SKM-1 treated with dmso at 0.1 percent for 144 hours (cell line): ENCODE measurements around the gene TMEM51.

Source experiments
- DNase-seq: peaks from one replicate; lab custom pipeline; 2025; ENCODE audit not compliant: unreplicated experiment; lab: John Stamatoyannopoulos, UW

Gene TMEM51

DNA sequence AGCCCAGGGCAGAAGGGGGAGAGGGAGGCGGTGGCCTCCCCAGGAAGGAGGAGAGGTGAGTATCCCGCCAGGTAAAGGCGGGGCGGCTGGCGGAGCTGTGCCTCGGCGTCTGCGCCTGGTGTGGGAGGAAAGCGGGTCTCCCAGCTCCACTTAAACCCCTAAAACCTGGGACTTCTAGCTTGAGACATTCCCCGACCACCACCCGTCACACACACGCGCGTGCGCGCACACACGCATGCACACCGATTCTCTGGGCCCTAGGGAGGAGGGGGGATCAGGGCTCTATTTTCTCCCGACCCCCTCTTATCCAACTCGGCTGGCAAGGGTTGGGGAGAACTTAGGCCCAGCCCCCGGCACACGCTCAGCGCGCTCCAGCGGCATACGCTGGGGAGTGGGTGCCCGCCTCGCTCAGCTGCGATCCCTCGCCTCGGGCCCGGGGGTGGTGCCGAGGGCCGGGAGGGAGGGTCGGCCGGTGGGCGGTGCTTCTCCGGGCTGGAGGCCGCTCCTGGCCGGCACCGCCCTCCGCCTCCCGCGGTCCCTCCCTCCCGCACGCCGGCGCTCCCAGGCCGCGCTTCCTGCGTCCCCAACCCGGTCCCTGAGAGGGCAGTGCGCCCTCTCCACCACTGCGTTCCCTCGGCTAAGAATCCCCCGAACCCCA lies at the start of gene TMEM51:
TSS of gene TMEM51 (plus strand) at position 564 of the 658 bp plus-strand sequence. CDS start 61,341 bp downstream, outside the sequence.
- DNase-seq, result peak; percentile 48

- no peak for DNase-seq
These were observed 49.6 kb upstream of the TMEM51 start for GRCh38 chr1:15103906-15104305.

- DNase-seq, result no peak
These were observed 48.8 kb upstream of the TMEM51 start for GRCh38 chr1:15104768-15105167.

DNA sequence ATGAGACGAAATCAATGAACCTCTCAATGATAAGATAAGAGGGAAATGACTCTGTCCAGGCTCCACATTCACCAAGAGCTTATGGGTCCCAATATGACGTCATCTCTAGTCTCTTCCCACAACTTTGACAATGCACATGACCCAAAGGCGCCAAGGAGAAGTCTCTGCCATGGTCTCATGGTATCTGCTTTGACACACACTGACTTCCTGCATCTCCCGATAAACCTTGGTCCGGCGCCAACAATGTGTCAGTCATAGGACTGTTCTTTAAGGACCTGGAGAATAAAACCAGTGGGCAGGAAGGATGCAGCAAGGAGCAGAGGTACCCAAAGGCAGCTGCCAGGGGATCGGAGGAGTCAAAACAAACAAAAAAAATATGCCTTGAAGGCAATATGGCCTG lies 46.9 kb upstream of the TMEM51 start:
- DNase-seq, result no peak

GRCh38 chr1:15107058-15107687 lies 46.4 kb upstream of the TMEM51 start:
- DNase-seq, result no peak

DNA sequence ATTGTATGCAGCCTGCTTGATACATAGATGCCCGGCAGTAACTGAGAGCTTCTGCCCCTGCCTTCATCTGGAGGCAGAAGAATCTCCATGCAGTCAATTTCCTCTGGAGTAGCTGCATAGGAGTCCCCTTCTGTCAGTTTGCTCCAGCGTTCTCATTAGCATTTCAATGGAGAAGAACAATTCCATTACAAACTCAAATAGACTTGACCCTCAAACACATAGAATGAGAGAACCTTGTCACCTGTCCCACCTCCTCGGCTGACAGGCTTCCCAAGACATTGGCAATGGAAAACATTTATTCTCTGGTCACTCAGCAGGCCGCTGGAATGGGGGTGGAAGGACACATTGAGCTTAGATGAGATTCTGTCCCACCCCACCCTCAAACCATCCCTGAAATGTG lies 45.6 kb upstream of the TMEM51 start:
- no peak for DNase-seq

- DNase-seq, result no peak
These were observed 43.2 kb upstream of the TMEM51 start for GRCh38 chr1:15110128-15110866.

DNA sequence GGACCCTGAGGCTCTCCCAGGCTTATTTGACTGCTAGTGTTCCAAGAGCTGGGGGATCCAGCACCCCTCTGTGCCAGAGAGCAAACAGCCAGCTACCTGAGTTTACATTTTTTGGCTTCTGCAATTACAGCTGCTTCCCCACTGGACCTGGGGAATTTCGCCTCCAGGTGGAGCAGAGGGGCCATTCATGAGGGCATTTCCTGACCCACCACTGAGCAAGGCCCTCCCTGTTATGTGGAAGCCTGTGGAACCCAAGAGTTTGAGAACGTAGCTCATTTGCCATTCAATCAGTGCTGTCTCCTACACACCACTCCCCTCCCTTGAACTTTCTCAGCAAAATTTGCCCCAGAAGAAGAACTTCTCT lies 42.7 kb upstream of the TMEM51 start:
- DNase-seq, result no peak

GRCh38 chr1:15113146-15113545 lies 40.4 kb upstream of the TMEM51 start:
- DNase-seq, result no peak

DNA sequence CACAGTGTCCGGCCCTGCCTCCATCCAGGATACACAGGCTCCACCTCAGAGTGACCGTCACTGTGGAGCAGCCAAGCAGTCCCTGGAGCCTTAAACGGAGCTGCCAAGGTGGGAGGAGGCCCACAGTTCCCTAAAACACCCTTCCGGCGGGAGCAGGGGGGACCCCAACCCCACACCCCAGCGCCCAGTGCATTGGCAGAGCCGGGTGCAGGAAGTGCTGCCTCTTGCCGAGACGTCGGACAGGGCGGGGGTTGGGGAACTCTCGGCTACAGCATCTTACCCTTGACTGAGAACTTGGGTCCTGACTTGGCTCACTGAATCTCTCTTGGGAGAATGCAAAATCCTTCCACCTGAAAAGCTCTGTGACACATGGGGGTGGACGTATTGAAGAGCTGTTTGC lies 38.7 kb upstream of the TMEM51 start:
- DNase-seq, result no peak

DNA sequence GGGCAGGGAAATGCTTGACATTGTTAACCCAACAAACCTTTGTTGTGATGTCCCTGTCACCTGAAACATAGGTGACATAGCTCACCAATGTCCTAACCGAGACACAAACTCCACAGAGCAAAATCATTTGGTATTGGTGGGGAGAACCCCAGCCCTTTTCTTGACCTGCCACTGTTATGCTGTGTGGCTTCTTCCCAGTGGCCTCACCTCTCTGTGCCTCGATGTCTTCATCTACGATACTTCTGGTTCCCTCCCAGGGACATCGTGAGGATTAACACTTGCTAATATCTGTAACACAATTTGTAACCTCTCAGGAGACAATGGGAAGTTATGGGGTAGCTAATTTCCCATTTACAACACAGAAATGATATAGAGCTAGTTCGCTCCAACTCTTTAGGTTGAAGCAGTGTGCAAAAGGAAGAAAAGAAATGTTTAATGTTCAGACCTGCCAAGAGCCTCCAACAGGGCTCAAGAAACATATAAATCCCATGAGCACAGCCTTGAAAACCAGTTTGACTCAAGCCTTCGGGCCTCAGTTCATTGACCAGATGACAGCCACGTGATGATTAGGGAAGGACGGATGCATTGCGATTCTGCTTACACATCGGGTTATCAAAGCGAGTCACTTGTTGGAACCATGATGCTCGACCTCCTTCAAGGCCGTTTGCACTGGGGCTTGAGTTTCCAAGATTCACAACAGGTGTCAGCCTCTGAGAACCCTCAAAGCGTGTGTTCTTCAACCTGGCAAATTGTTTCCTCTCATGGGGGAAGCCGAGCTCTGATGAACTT lies 37.8 kb upstream of the TMEM51 start:
- DNase-seq, result no peak

- no peak for DNase-seq
These were observed 36.6 kb upstream of the TMEM51 start for GRCh38 chr1:15116966-15117365.

- DNase-seq, result no peak
These were observed 35.7 kb upstream of the TMEM51 start for GRCh38 chr1:15117671-15118325.

DNA sequence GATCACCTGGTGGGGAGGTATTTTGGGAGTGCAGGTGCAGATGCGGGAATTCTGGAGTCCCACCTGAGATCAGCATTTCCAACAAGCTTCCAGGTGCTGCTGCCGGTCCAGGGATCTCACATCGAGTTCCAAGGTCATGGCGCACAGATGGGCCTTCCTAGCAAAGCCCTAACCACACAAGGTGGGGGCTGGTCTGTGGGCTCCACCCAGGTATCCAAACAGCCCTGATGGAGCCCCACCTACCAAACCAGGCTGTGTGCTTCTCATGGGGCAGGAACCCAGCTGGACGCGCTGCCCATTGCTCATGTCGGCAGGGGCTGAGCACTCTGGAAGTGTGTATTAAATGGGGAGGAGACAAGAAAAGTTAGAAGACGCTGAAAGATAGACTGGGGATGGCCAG lies 35.0 kb upstream of the TMEM51 start:
- DNase-seq, result no peak

DNA sequence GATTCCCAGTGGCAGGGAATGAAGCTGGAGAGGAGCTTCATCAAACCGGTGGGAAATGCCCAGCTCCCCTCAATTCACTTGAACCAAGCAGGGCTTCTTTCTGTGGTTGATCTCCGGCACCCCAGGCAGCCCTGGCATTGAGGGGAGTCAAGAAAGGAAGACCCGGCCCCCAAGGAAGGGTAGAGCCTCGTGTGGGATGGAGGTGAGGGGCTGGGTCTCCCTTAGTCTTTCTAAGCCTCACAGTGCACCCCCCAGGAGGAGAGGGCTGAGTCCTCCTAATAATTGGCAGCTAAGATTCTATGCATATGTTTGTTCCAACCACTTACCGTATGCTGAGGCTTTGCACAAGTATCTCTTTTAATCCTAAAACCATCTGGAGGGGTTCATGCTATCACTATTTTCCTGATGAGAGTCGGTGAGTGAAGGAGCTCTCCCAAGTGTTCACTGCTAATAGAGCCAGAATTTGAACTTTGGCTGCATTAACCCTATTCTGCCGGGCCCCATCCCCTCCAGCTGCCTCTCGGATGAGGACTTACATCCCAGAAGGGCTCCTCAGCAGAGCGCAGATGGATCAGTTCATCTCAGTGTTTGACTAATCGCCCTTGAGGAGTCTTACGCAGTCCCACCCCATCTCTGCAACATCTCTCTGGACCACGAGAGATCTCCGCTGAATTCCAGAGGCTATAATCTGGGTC lies 33.1 kb upstream of the TMEM51 start:
- no peak for DNase-seq

GRCh38 chr1:15122331-15122730 lies 31.2 kb upstream of the TMEM51 start:
- DNase-seq, result no peak

GRCh38 chr1:15123270-15123669 lies 30.3 kb upstream of the TMEM51 start:
- DNase-seq, result no peak

DNA sequence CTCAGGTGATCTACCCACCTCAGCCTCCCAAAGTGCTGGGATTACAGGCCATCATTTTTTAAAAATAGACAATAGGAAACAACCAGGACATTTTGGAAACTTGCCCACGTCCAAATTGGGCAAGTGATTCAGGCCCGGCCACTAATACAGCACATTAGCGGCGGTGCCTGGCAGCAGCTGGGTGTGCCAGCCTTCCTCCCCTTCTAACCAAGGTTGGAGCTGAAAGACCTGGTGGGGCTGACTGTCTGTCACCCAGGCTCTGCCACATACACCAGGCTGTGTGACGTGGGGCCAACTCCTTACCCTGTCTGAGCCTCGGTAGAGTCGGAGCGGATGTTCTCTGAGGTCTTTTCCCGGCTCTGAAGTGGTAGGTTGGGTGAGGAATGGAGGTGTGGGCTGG lies 29.6 kb upstream of the TMEM51 start:
- no peak for DNase-seq

- no peak for DNase-seq
These were observed 29.0 kb upstream of the TMEM51 start for GRCh38 chr1:15124362-15125100.
